GM21717 (cell line): ENCODE data around the gene RTN4RL2.

ENCODE experiments used
- ATAC-seq: cut with Tn5 transposase; IDR thresholded peaks from one replicate; pipeline ENCODE4 v1.9.1; 2021; ENCODE audit warnings: mild to moderate bottlenecking, moderate library complexity; ENCODE audit not compliant: unreplicated experiment

Gene RTN4RL2

GRCh38 chr11:57460022-57460757 is at the start of gene RTN4RL2:
TSS of gene RTN4RL2 (plus strand) at chr11:57460528. CDS start at chr11:57460866, 338 bp downstream.
- no peak for ATAC-seq

- ATAC-seq = no peak
Measured at GRCh38 chr11:57413681-57414080, 46.6 kb upstream of the RTN4RL2 start.

- no peak for ATAC-seq
Measured at GRCh38 chr11:57414612-57415212, 45.6 kb upstream of the RTN4RL2 start.

GRCh38 chr11:57416436-57416835 is 43.9 kb upstream of the RTN4RL2 start:
- no peak for ATAC-seq

- no peak for ATAC-seq
Measured at GRCh38 chr11:57417056-57417455, 43.3 kb upstream of the RTN4RL2 start.

- no peak for ATAC-seq
Measured at GRCh38 chr11:57418131-57418530, 42.2 kb upstream of the RTN4RL2 start.

GRCh38 chr11:57419146-57419545 is 41.2 kb upstream of the RTN4RL2 start:
- ATAC-seq = no peak

- no peak for ATAC-seq
Measured at GRCh38 chr11:57421066-57421465, 39.3 kb upstream of the RTN4RL2 start.

GRCh38 chr11:57421805-57422204 is 38.5 kb upstream of the RTN4RL2 start:
- ATAC-seq = no peak

GRCh38 chr11:57422669-57423068 is 37.7 kb upstream of the RTN4RL2 start:
- ATAC-seq = no peak

GRCh38 chr11:57424137-57424791 is 36.1 kb upstream of the RTN4RL2 start:
- ATAC-seq = no peak

GRCh38 chr11:57424792-57425564 is 35.4 kb upstream of the RTN4RL2 start:
- peak; percentile 90 for ATAC-seq

GRCh38 chr11:57425565-57426438 is 34.5 kb upstream of the RTN4RL2 start:
- ATAC-seq = no peak

GRCh38 chr11:57426439-57426928 is 33.8 kb upstream of the RTN4RL2 start:
- no peak for ATAC-seq

- peak; percentile 58 for ATAC-seq
Measured at GRCh38 chr11:57426929-57427726, 33.2 kb upstream of the RTN4RL2 start, which contains the start of gene SLC43A3. TSS of gene SLC43A3 (minus strand) at chr11:57427121. CDS start at chr11:57426172, 949 bp downstream.

- no peak for ATAC-seq
Measured at GRCh38 chr11:57427727-57428082, 32.6 kb upstream of the RTN4RL2 start.

- no peak for ATAC-seq
Measured at GRCh38 chr11:57428643-57429042, 31.7 kb upstream of the RTN4RL2 start.

GRCh38 chr11:57429946-57430345 is 30.4 kb upstream of the RTN4RL2 start:
- ATAC-seq = no peak

- ATAC-seq = no peak
Measured at GRCh38 chr11:57430952-57431351, 29.4 kb upstream of the RTN4RL2 start.
